ENCODE results near the gene HTR6.
"Not testable (repeated sequence)": the region's sequence is repeated elsewhere in the genome, so short reads cannot be mapped to it uniquely, and the experiment has no call there.

The HTR6 gene

DNA sequence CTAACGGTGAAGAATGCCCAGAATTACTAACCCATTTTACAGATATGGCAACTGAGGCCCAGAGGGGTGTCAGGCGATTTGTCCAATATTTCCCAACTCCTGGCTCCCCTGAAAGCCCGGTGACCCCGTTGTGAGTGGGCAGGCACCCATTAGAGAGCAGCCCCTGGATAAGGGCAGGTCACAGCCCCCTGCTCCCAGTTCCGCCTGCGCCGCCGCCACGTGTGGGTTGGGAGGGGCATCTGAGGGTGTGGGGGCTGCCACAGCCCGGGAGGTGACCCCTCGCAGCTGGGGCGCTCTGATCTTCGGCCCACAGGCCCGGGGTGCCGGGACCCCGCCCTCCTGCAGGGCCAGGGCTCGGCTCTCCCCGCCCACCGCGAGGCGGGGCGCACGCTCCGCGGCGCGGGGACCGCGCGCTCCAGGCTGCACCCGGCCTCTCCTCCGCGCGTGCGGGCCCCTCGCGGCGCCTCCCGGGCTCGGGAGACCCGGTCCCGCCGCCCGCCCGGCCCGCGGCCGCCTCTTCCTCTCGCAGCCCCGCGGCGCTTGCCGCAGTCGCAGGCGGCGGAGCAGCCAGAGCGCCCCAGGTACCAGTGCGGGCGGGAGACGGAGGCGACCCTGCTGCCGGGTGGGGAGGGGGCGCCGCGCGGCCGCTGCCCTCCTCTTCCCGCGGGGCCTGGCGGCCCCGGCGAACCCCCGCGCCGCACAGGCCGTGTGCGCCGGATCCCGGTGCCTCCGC lies at the start of gene HTR6:
TSS of gene HTR6 (plus strand) at position 423 of the 733 bp plus-strand sequence. CDS start 879 bp downstream, outside the sequence.
- DNase-seq, result peak; percentile 43 to 57

DNA sequence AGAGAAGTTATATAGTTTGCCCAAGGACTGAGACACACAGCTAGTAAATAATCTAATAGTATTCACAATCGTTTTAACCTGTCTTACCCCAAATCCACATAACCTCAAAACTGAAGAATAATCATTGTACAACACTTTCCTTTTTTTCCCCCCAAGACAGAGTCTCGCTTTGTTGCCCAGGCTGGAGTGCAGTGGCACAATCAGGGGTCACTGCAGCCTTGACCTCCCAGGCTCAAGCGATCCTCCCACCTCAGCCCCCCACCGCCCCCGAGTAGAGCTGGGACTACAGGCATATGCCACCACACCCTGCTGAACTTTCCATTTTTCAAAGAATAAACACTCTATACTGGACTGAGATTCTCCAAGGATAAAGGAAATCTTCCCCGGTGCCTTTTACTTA lies 49.2 kb upstream of the HTR6 start:
- DNase-seq, result no peak

GRCh38 chr1:19616489-19616888 lies 48.2 kb upstream of the HTR6 start:
- DNase-seq, result no peak

DNA sequence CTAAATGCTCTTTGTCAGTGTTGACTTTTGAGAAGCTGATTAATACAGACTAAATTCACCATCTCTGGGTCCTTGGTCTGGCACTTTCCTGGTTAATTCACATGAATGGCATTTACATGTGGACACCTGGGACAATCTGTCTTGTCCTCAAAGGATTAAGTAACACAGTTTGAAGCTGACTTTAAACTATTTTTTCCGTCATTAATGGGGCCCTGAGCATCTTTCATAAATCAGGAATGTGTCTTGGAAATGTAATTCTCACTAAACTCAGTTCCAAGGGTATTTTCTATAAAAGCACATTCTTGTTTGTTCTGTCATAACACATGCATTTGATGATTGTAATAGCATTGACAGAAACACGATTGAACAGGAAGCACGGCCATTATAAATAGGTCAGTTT lies 47.3 kb upstream of the HTR6 start:
- DNase-seq, result no peak

DNA sequence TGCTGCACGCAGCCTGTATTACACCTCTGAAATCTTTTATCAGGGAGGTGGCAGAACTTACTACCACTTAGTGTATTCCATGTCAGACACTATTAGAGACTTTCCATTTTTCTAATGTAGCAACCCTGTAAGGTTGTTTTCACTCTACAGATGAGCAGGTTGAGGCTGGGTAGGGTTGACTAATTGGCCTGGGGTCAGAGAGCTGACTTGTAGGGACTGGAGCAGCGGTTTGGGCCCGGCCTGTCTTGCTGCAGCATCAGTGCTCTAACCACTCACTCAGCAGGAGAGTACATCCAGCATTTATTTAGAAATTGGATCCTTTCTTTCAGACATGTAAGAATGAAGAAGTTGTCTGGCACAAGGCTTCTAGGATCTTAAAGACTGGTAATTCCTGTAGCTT lies 46.2 kb upstream of the HTR6 start:
- DNase-seq, result no peak

- no peak for DNase-seq
These were observed 44.8 kb upstream of the HTR6 start for GRCh38 chr1:19619697-19620384.

DNA sequence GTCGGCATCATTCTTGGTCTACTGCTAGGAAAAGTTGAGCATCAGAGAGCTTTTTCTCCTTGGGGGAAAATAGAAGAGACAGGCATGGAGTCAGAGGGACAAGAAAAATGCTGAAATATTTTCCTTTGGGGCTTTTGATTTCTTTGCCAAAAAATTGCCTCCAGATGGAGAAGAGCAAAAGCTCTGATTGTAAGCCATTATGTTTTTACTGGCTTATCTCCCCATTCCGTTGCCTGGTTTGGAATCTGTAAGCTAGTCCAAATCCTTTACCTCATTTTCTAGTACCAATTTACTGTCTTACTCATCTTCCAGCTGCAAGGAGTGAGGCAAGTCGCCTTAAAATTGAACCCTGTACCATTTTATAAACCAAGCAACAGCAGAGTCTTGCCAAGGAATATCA lies 43.9 kb upstream of the HTR6 start:
- DNase-seq, result no peak

- no peak for DNase-seq
These were observed 43.3 kb upstream of the HTR6 start for GRCh38 chr1:19621274-19621950.

DNA sequence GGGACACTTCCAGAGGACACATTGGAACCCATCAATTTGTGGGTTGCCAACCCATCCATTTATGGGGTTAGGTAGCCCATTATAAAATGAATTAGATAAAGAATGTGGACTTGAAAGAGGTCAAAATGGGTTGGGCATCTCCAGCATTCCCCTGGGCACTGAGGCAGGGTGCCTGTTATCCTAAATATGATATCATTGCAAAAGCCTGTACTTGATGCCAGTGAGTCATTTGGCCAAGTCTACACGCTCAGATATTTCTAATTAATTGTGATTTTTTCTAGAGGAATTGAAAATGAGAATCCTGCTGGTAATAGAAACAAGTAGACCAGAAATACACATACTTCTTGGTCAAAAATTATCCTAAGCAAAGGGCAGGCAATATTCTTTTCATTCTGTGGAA lies 42.5 kb upstream of the HTR6 start:
- DNase-seq, result no peak

DNA sequence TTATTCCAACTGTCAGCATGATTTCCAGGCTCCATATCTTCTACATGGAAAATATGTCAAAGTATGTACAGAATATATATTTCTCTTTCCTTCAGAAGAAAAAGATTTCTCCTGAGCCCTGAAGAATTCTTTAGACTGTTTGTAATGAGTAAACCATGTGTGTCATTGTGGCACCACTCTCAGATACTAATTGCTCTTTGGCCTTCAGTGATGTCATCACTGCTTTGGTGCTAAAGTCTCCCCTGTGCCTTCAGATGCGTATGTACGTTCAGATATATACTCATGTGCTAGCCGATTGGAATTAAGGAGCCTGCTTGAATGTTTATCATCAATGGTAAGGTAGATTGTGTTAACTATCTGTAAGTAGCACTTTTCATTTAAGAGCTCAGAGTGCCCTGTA lies 41.2 kb upstream of the HTR6 start:
- DNase-seq, result no peak

DNA sequence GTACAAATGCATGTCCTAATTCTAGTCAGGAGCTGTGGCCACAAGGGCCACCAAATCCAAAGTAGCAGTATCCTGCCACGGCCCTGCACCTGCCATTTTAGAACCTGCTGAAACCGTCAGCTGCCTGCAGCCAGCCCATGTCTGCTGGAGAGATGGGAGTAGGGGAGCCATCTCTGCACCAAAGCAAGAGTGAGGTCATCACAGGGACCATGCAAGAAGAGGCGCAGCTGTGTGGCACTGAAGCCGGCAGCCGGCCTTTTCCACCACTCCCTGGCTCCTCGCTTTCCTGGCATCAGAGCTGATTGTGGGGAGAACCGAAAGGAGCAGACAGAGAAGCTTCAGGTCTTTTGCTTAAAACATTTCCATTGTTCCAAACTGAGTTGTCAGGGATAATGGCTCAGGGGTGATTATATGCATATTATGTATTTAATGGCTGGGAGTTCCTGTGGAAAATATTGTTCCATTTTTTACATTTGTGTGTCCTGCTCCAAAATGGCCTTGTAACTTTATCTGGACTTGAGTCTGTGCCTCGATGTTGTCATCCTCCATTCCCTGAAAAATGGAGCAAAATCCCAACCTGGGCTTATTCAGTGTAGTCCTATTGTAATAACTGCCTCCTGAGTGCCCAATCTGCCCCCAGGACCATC lies 39.3 kb upstream of the HTR6 start:
- no peak for DNase-seq

GRCh38 chr1:19628879-19629278 lies 35.8 kb upstream of the HTR6 start:
- no peak for DNase-seq

- DNase-seq, result no peak
These were observed 35.3 kb upstream of the HTR6 start for GRCh38 chr1:19629357-19629756.

DNA sequence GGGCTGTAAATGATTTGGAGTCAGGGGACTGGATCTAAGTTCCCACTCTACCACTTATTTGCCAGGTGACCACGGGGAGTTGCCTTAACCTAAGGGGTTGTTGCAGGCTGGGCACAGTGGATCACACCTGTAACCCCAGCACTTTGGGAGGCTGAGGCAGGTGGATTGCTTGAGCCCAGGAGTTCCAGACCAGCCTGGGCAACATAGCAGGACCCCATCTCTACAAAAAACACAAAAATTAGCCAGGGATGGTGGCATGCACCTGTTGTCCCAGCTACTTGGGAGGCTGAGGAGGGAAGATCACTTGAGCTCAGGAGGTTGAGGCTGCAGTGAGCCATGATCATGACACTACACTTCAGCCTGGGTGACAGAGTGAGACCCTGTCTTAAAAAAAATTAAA lies 34.5 kb upstream of the HTR6 start:
- not testable (repeated sequence) for DNase-seq

- DNase-seq, result no peak
These were observed 33.8 kb upstream of the HTR6 start for GRCh38 chr1:19630720-19631395.

DNA sequence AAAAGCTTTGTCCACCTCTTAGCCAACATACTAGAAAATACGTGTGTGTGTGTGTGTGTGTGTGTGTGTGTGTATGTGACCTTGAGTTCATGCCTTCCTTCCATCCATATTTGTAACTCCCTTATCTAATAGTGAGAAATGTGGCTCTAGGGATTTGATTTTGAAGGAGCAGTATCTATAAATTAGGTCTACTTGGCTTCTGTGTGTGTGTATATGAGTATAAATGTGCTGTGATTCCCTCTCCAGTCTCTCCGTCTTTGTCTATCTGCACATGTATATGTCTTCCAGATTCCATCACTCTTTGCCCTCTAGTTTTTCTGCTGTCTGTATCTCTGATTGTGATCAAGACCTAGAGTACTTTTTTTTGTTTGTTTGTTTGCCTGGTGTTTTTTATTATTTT lies 32.5 kb upstream of the HTR6 start:
- DNase-seq, result no peak

GRCh38 chr1:19633106-19633505 lies 31.6 kb upstream of the HTR6 start:
- DNase-seq, result no peak

GRCh38 chr1:19635064-19635463 lies 29.6 kb upstream of the HTR6 start:
- not testable (repeated sequence) for DNase-seq

DNA sequence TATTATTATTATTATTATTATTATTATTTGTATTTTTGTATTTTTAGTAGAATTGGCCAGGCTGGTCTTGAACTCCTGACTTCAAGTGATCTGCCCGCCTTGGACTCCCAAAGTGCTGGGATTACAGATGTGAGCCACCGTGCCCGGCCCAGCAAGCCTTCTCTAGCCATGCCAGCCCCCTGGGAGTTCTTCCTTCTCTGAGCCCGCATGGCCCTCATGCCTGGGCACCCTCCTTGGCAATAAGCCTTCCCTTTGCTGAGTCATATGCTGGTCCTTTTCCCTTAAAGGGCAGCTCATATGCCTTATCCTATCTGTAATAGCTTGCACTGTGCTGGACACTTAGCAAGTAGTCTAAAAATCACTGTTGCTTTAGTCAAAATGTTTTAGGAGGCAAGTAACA lies 29.0 kb upstream of the HTR6 start:
- DNase-seq, result no peak

DNA sequence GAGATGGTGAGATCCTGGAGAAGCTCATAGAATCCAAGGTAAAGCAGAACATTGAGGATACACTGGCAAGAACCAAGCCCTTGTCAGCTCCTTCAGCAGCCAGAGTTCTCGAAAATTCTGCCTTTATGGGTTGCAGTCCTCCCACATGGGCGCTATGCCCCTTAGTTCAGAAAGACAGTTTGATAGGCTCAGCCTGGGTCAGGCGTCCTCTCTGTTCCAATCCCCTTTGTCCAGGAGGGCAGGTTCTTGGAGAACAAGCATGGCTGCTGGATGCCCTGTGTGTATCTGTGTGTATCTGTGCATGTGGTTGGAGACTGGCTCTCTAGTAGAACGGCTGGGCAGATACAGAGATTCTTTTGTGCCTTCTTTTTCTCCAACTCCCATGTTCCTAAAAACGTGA lies 28.6 kb upstream of the HTR6 start:
- DNase-seq, result no peak

GRCh38 chr1:19636749-19637148 lies 27.9 kb upstream of the HTR6 start:
- DNase-seq, result not testable (repeated sequence)

GRCh38 chr1:19637606-19638005 lies 27.1 kb upstream of the HTR6 start:
- no peak for DNase-seq

- DNase-seq, result not testable (repeated sequence)
These were observed 25.4 kb upstream of the HTR6 start for GRCh38 chr1:19639228-19639627.

Measured in stimulated activated CD4-positive, alpha-beta T cell treated with anti-CD3 and anti-CD28 coated beads, Interleukin-4, amount 100 ng/mL, for 4 hours (primary cell).